ENCODE results near the gene DLL3.
A peak's percentile ranks its signal among the peaks of the same experiment; 100 is the strongest.

DLL3 gene

DNA sequence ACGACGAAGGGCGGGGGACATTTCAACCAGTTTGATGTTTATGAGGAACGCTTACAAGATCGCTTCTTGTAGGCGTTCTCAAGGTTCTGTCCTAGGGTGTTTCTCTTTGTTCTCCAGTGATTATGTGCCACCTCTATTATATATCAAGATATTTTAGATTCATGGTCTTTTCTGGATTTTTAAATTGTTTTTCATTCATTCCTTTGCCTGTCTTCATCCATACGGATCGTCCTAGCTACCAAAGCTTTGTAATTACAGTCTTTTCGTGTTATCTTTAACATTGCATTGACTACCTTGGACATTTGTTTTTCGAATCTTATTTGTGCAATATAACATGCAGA, 41.6 kb downstream of the DLL3 start:
- peak overlapping the region; percentile 90 for H3K4me3 ChIP-seq

DNA sequence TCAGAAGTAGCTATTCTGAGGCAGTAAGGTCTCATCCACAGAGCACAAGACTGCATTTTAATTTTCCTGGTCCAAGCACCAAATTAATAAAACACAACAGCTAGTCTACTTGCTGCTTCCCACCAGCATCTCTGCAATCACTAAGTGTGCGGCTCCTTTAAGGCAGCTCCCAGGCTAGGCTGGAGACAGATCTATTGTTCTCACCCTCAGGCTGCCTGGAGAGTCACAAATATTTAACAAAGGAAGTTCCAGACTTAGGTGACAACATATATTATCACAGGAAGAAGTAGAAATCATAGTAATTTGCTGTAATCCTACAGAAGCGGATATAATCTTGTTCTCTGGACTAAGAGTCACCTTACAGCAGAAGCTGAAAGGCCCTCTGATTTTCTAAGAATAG, 43.5 kb downstream of the DLL3 start:
- DNase-seq (ENCODE audit: low spot score): no peak
- no peak overlapping the region for H3K4me3 ChIP-seq
- no peak overlapping the region for H3K27ac ChIP-seq
- TF ChIP-seq, protein P1, sequence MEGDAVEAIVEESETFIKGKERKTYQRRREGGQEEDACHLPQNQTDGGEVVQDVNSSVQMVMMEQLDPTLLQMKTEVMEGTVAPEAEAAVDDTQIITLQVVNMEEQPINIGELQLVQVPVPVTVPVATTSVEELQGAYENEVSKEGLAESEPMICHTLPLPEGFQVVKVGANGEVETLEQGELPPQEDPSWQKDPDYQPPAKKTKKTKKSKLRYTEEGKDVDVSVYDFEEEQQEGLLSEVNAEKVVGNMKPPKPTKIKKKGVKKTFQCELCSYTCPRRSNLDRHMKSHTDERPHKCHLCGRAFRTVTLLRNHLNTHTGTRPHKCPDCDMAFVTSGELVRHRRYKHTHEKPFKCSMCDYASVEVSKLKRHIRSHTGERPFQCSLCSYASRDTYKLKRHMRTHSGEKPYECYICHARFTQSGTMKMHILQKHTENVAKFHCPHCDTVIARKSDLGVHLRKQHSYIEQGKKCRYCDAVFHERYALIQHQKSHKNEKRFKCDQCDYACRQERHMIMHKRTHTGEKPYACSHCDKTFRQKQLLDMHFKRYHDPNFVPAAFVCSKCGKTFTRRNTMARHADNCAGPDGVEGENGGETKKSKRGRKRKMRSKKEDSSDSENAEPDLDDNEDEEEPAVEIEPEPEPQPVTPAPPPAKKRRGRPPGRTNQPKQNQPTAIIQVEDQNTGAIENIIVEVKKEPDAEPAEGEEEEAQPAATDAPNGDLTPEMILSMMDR (IDR thresholded peaks at IDR 0.05): no peak

More for the DNA sequence above, 41.6 kb downstream of the DLL3 start:
- no peak for DNase-seq (ENCODE audit: low spot score)
- no peak overlapping the region for H3K27ac ChIP-seq
- TF ChIP-seq, protein P1 (IDR thresholded peaks at IDR 0.05): no peak

DNA sequence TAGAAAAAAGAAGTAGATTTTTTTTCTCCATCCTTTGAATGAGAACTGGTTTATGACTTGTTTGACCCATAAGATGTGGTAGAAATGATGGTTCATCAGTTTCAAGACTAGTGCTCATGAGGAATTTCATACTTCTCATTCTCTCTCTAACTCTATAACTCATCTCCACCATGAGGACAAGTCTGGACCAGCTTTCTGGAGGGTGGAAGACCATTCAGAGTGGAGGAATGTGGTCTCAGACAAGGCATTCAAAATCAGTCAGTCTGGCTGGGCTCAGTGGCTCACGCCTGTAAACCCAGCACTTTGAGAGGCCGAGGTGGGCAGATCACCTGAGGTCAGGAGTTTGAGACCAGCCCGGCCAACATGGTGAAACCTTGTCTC, 44.7 kb downstream of the DLL3 start:
- no peak for DNase-seq (ENCODE audit: low spot score)
- H3K4me3 ChIP-seq: no peak overlapping the region
- TF ChIP-seq, protein P1 (IDR thresholded peaks at IDR 0.05): no peak
- no peak overlapping the region for H3K27ac ChIP-seq

DNA sequence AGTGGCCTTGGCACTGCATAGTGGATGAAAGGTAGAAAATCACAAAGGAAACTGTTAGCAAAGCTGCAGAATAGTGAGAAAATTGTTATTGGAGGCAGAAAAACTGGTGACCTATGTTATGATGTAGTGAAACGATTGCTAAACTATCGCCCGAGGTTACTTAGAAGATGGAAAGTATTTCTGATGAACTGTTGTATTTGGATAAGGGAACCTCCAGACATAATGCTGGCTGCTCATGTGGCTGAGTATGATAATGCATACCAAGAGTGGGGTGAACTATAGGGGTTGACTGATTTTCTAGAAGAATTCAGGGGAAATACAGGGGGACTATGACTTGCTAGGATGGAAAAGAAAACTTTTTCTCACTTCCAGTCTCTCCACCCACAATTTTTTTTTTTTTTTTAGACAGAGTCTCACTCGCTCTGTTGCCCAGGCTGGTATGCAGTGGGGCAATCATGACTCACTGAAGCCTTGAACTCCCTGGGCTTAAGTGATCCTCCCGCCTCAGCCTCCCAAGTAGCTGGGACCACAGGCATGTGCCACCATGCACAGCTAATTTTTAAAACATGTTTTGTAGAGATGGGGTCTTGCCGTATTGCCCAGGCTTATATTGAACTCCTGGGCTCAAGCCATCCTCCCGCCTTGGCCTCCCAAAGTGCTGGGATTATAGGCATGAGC, 45.6 kb downstream of the DLL3 start:
- DNase-seq (ENCODE audit: low spot score): no peak
- Histone ChIP-seq H3K27ac (no peak overlapping the region), H3K4me3 (no peak overlapping the region)
- TF ChIP-seq, protein P1 (IDR thresholded peaks at IDR 0.05): no peak

DNA sequence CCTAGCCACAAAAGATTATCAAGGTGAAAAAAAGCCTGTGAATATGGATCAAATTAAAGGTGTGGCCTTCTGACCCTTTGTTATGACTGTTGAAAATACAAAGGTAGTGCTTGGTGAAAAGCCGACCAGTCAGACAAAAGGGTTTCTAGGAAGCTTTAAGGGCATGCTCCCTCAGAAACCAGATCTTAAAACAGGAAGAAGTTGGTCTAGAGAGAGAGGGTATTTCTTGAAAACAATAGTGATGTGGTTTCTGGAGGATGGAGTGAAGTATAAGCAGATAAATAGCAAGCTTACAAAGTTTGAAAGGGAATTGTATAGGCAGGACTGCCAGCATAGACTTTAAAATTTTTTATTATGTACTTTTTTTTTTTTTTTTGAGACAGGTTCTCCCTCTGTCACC, 46.2 kb downstream of the DLL3 start:
- H3K4me3 ChIP-seq: no peak overlapping the region
- no peak overlapping the region for H3K27ac ChIP-seq
- TF ChIP-seq, protein P1 (IDR thresholded peaks at IDR 0.05): no peak
- DNase-seq (ENCODE audit: low spot score): no peak

DNA sequence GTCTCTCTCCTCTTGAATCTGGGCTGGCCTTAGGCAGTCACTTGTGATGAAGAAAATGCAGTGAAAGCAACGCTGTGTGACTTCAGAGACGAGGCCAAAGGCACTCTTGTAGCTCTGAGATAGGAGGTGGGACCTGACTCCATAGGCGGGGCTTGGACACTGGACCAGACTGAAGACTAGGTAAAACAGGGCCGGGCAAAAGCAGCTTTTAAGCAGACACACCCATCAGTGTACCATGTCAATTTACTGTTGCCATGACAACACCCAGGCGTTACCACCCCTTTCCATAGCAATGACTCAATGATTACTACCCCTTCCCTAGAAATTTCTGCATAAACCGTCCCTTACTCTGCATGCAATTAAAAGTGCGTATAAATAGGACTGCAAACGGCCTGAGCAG, 47.9 kb downstream of the DLL3 start:
- Histone ChIP-seq H3K27ac (no peak overlapping the region), H3K4me3 (no peak overlapping the region)
- TF ChIP-seq, protein P1 (IDR thresholded peaks at IDR 0.05): no peak
- no peak for DNase-seq (ENCODE audit: low spot score)

DNA sequence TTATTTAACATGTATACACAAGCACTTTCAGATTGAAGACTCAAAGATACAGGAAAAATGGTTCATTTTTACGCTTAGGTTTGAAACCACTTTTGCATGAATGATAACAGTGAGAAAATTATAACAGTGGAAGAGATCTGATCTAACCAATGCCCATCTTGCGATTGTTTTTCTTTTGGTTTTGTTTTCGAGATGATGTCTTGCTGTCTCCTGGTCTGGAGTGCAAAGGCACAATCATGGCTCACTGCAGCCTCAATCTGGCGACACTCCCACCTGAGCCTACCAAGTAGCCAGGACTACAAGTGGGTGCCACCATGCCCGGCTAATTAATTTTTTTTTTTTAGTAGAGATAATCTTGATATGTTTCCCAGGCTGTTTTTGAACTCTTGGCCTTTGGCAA, 51.5 kb downstream of the DLL3 start:
- TF ChIP-seq, protein P1 (IDR thresholded peaks at IDR 0.05): no peak
- DNase-seq (ENCODE audit: low spot score): no peak
- H3K4me3 ChIP-seq: no peak overlapping the region
- H3K27ac ChIP-seq: no peak overlapping the region

All from coronary artery (tissue), 2 donors.